CD4-positive, alpha-beta memory T cell (primary cell): ENCODE data around the gene PRRC2C. TPM values are rescaled to one million over a fixed set of nuclear protein-coding genes. Genes with fewer than 3 reads are reported as not detected.

Experiments
- CTCF ChIA-PET: fragments of 350-600 bp; sonication (Branson Sonifier 250); formaldehyde crosslinking; loops from one replicate; lab custom pipeline; 2021; ENCODE audit warnings: inconsistent platforms; ENCODE audit not compliant: partially characterized antibody; lab: Charles Lee
- POLR2A ChIA-PET: fragments of 350-600 bp; sonication (Branson Sonifier 250); formaldehyde crosslinking; loops from one replicate; lab custom pipeline; 2021; ENCODE audit not compliant: partially characterized antibody; lab: Charles Lee
- DNase-seq, 5 donors: peaks; one replicate each; pipeline versions ENCODE4 v3.0.0 to v3.0.0-alpha.2; 2020 to 2022; ENCODE audit warnings: mixed read lengths in 1 of 5
- H3K27ac ChIP-seq: one replicate; pipeline ENCODE4 v1.7.0; 2013; ENCODE audit warnings: low read depth, low read length
- H3K27me3 ChIP-seq: 2 replicates; pipeline ENCODE4 v1.7.0; 2013; ENCODE audit warnings: mild to moderate bottlenecking, low read length, moderate library complexity; ENCODE audit not compliant: insufficient read depth
- H3K36me3 ChIP-seq: 2 replicates; pipeline ENCODE4 v1.7.0; 2013; ENCODE audit warnings: mild to moderate bottlenecking, low read length, moderate library complexity; ENCODE audit not compliant: insufficient read depth
- H3K4me1 ChIP-seq: 2 replicates; pipeline ENCODE4 v1.7.0; 2013; ENCODE audit warnings: mild to moderate bottlenecking, low read length, moderate library complexity; ENCODE audit not compliant: insufficient read depth
- H3K4me3 ChIP-seq, 2 donors: one replicate each; pipeline ENCODE4 v1.7.0; 2013; ENCODE audit warnings: low read length in 2 of 2, mild to moderate bottlenecking in 1 of 2
- H3K9me3 ChIP-seq, 2 donors: one replicate each; pipeline ENCODE4 v1.7.0; 2013; ENCODE audit warnings: low read length in 2 of 2, control low read depth in 1 of 2; ENCODE audit not compliant: control insufficient read depth in 1 of 2
- H3K27ac Mint-ChIP-seq, 7 donors: one replicate each; pipeline ENCODE4 v1.8.0; 2020 to 2021; ENCODE audit warnings: mixed read lengths in 7 of 7, mild to moderate bottlenecking in 6 of 7, inconsistent platforms in 3 of 7, moderate library complexity in 3 of 7
- H3K27me3 Mint-ChIP-seq, 2 donors: one replicate each; pipeline ENCODE4 v1.8.0; 2020 to 2021; ENCODE audit warnings: mixed read lengths in 2 of 2
- H3K36me3 Mint-ChIP-seq, 2 donors: one replicate each; pipeline ENCODE4 v1.8.0; 2020 to 2021; ENCODE audit warnings: mixed read lengths in 2 of 2, inconsistent platforms in 1 of 2, mild to moderate bottlenecking in 1 of 2
- H3K4me1 Mint-ChIP-seq, 4 donors: one replicate each; pipeline ENCODE4 v1.8.0; 2020 to 2021; ENCODE audit warnings: mixed read lengths in 4 of 4, mild to moderate bottlenecking in 1 of 4
- H3K4me3 Mint-ChIP-seq, 8 donors: one replicate each; pipeline ENCODE4 v1.8.0; 2020 to 2021; ENCODE audit warnings: mixed read lengths in 8 of 8, mild to moderate bottlenecking in 7 of 8, moderate library complexity in 6 of 8, inconsistent platforms in 3 of 8
- H3K9me3 Mint-ChIP-seq, 8 donors: one replicate each; pipeline ENCODE4 v1.8.0; 2020 to 2021; ENCODE audit warnings: mixed read lengths in 8 of 8, mild to moderate bottlenecking in 5 of 8, inconsistent platforms in 3 of 8, moderate library complexity in 1 of 8
- intact Hi-C: fragments of 100-400 bp; cut with micrococcal nuclease; formaldehyde crosslinking; loops from one replicate; pipeline ENCODE4 v1.15.1; 2023
- polyA plus RNA-seq, 2 donors: library from polyadenylated mRNA; unstranded; fragments of 300-500 nt; fragmentation: Illumina TruSeq; gene quantifications; one replicate each; pipeline ENCODE4 v1.2.3, GENCODE V29; 2021
- total RNA-seq, 2 experiments: library from RNA; stranded (reverse); gene quantifications; one replicate each; pipeline ENCODE4 v1.2.3, GENCODE V29; 2021

The PRRC2C gene
- total and polyA plus RNA-seq, 4 experiments from 2014 or later = 12.4 to 298 (median 201) TPM

DNA sequence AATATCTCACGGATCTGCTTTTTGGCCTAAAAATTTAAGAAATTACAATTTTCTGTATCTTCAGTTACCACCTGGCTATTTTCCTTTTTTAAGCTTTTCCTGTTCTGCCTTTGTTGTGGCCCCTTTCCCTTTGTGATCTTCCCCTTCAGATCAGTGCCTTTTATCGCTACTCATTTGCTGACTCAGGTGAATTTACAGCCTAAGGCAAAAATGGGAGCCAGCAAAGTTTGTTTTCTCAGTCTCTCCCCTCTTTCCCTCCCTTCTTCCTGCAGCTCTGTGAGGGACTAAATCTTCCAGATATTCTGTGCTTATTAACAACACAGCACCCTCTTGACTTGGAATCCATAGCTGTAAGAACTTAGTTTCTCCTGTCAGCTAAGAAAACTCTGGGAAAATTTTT is 5.3 kb upstream of the PRRC2C start:
- POLR2A ChIA-PET = no interaction called here

DNA sequence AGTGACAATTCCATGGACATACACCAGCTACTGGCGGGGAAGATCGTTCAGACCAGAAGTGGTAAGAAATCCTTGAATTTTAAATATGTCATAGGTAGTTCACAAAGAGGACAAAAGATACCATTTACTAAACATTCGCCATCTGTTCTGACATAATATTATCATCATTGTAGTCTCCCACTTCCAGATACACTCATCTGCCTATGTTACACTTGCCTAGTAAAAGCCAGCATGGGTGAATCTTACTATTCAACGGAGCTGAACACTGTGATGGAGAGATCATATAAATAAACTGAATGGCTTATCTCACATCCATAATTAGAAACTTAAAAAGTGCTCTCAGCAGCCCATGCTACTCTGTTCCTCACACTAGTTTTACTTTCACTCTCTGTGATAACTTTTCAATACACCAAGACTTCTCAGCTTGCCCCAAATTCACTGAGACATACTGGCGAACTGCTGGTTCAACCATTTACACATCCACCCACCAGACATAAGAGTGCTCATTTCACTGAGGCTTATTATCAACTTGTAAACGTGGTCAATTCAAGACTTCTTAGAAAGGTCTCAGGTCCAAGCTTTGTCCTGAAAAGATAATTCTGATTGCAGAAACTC is 463 bp upstream of the PRRC2C start:
- CTCF ChIA-PET = interaction anchor here (0.6 to 3.3 kb wide), 33 partner anchors 9 to 1690 kb away, joined by 3 to 30 read pairs (median 5); partner anchors contain the start of genes FMO4 and METTL18
- Histone ChIP-seq H3K4me3 (peak overlapping the region; percentile 45 to 99), H3K27ac (peak overlapping the region; percentile 100), H3K9me3 (no peaks in the 10 kb centered on the region), H3K4me1 (peaks cover 42% of the 10 kb centered on the region), H3K27me3 (no peaks in the 10 kb centered on the region), H3K36me3 (no peaks in the 10 kb centered on the region)
- Mint-ChIP-seq H3K27ac (peak overlapping the region; percentile 95 to 100 (median 100)), H3K9me3 (peaks cover 0 to 5% (median 0%) of the 10 kb centered on the region in 8 donors), H3K36me3 (peaks cover 4 to 32% of the 10 kb centered on the region in 2 donors), H3K4me3 (peak overlapping the region; percentile 90 to 99 (median 93)), H3K4me1 (peaks cover 35 to 51% (median 44%) of the 10 kb centered on the region in 4 donors), H3K27me3 (no peaks in the 10 kb centered on the region)
- POLR2A ChIA-PET = interaction anchor here (0.8 to 3.4 kb wide), 21 partner anchors 8 to 1592 kb away, joined by 3 to 34 read pairs (median 5); partner anchors contain the start of genes DNM3, FMO4, METTL13 and VAMP4
- DNase-seq = no peak
- intact Hi-C loops = loop anchor here (1.0 to 10.0 kb wide), 10 partner anchors 24 to 1591 kb away; partner anchors contain the start of genes DNM3, FMO4, METTL13 and VAMP4

More for the DNA sequence above, 5.3 kb upstream of the PRRC2C start:
- peaks cover 4 to 10% (median 6%) of the 10 kb centered on the region in 4 donors for H3K4me1 Mint-ChIP-seq
- H3K27ac Mint-ChIP-seq = no peak overlapping the region
- H3K4me1 ChIP-seq = peaks cover 7% of the 10 kb centered on the region
- H3K27ac ChIP-seq = no peak overlapping the region
- intact Hi-C loops = loop anchor here (10.0 kb wide), 2 partner anchors 55 to 505 kb away; no protein-coding TSS in a partner anchor
- H3K9me3 ChIP-seq = no peaks in the 10 kb centered on the region
- H3K9me3 Mint-ChIP-seq = no peaks in the 10 kb centered on the region
- H3K4me3 ChIP-seq = no peak overlapping the region
- H3K36me3 ChIP-seq = no peaks in the 10 kb centered on the region
- no peak overlapping the region for H3K4me3 Mint-ChIP-seq
- H3K36me3 Mint-ChIP-seq = peaks cover 0 to 1% of the 10 kb centered on the region in 2 donors
- H3K27me3 Mint-ChIP-seq = peaks cover 0 to 3% of the 10 kb centered on the region in 2 donors
- CTCF ChIA-PET = no interaction called here
- DNase-seq = no peak
- no peaks in the 10 kb centered on the region for H3K27me3 ChIP-seq

DNA sequence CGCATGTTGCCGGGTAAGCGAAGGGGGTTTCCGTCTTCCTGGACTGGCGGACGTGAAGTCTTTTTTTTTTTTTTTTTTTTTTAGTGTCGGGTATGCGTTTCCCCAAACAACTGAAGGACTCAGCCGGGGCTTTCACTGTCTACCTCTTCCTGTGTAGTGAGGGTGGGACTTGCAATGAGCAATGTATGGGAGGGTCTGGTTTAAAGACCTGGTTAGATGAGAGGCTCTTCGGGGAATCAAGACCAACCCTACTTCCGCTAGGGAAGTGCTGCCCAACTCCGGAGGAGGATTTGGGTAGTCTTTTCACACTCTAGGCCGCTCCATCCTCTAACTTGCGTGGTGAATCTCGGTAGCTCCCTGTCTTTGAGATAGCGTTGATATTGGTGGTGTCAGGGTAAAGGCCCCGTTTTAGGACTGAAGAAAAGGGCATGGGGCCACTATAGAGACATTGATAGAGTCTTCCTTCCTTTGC is 754 bp downstream of the PRRC2C start:
- H3K4me3 ChIP-seq = peak overlapping the region; percentile 45 to 99
- H3K27ac Mint-ChIP-seq = peak overlapping the region; percentile 95 to 100 (median 100)
- H3K27ac ChIP-seq = peak overlapping the region; percentile 100
- CTCF ChIA-PET = interaction anchor here (0.8 to 3.3 kb wide), 18 partner anchors 9 to 293 kb away, joined by 3 to 30 read pairs (median 5); partner anchors contain the start of gene FMO4
- H3K36me3 ChIP-seq = no peaks in the 10 kb centered on the region
- no peaks in the 10 kb centered on the region for H3K9me3 ChIP-seq
- peak; percentile 81 to 97 (median 88) for DNase-seq
- H3K9me3 Mint-ChIP-seq = peaks cover 0 to 5% (median 0%) of the 10 kb centered on the region in 8 donors
- intact Hi-C loops = loop anchor here (5.0 to 10.0 kb wide), 3 partner anchors 49 to 499 kb away; partner anchors contain the start of gene DNM3
- H3K4me1 Mint-ChIP-seq = peaks cover 44 to 60% (median 52%) of the 10 kb centered on the region in 4 donors
- POLR2A ChIA-PET = interaction anchor here (0.9 to 3.4 kb wide), 16 partner anchors 8 to 695 kb away, joined by 3 to 34 read pairs (median 6); partner anchors contain the start of genes FMO4, METTL13 and VAMP4
- peak overlapping the region; percentile 90 to 99 (median 93) for H3K4me3 Mint-ChIP-seq
- H3K36me3 Mint-ChIP-seq = peaks cover 7 to 39% of the 10 kb centered on the region in 2 donors
- peaks cover 54% of the 10 kb centered on the region for H3K4me1 ChIP-seq
- no peaks in the 10 kb centered on the region for H3K27me3 Mint-ChIP-seq
- no peaks in the 10 kb centered on the region for H3K27me3 ChIP-seq

GRCh38 chr1:171487038-171487437 is 1.7 kb downstream of the PRRC2C start:
- intact Hi-C loops = loop anchor here (5.0 to 10.0 kb wide), 3 partner anchors 48 to 498 kb away; partner anchors contain the start of gene DNM3
- Mint-ChIP-seq H3K4me3 (peak overlapping the region; percentile 90 to 99 (median 93)), H3K27ac (peak overlapping the region; percentile 89 to 100 (median 100)), H3K36me3 (peaks cover 12 to 44% of the 10 kb centered on the region in 2 donors), H3K4me1 (peaks cover 51 to 70% (median 59%) of the 10 kb centered on the region in 4 donors), H3K9me3 (peaks cover 0 to 5% (median 0%) of the 10 kb centered on the region in 8 donors), H3K27me3 (no peaks in the 10 kb centered on the region)
- Histone ChIP-seq H3K4me1 (peaks cover 61% of the 10 kb centered on the region), H3K4me3 (peak overlapping the region; percentile 45 to 99), H3K27ac (peak overlapping the region; percentile 100), H3K27me3 (no peaks in the 10 kb centered on the region), H3K9me3 (no peaks in the 10 kb centered on the region), H3K36me3 (no peaks in the 10 kb centered on the region)
- CTCF ChIA-PET = interaction anchor here (1.0 kb wide), 1 partner anchor 68 kb away, joined by 3 read pairs; no protein-coding TSS in a partner anchor
- no peak for DNase-seq
- POLR2A ChIA-PET = interaction anchor here (3.0 to 3.4 kb wide), 2 partner anchors 67 to 255 kb away, joined by 20 to 34 read pairs; partner anchors contain the start of gene VAMP4

DNA sequence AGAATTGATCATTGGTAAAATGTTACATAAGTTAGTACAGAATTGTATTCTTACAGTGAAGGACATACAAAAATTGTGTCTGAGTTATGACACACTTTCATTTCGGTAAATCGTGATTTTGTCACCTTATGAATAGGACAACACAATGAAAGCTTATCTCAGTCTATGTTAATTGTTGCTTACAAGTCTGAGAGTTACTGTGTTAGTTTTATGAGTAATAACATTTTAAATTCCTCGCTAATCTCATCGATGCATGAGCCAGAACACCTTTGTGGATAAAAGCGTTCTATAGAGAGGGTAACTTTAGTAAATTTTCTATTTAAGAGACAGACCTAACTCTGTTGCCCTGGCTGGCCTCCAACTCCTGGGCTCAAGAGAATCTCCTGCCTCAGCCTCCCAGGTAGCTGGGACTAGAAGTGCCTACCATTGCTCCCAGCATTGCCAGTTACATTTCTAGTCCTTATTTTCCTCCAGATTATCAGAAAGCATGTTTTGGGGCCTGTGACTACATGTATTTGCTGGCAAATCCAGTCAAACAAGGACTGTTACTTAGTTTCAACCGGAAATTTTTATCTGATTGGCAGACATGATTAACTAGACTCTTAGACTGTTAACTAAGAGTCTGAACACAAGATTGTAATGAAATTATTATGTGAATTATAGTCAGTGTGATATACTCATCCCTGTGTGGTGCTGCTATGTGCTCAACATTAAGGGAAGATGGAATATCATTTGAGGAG is 3.0 kb downstream of the PRRC2C start:
- no peak for DNase-seq
- Histone ChIP-seq H3K4me1 (peaks cover 71% of the 10 kb centered on the region), H3K9me3 (no peaks in the 10 kb centered on the region), H3K36me3 (no peaks in the 10 kb centered on the region), H3K27ac (peak overlapping the region; percentile 100), H3K4me3 (no peak overlapping the region), H3K27me3 (no peaks in the 10 kb centered on the region)
- ChIA-PET CTCF (interaction anchor here (1.2 kb wide), 2 partner anchors 175 kb away, joined by 3 read pairs; no protein-coding TSS in a partner anchor), POLR2A (no interaction called here)
- peaks cover 0 to 5% (median 0%) of the 10 kb centered on the region in 8 donors for H3K9me3 Mint-ChIP-seq
- peak overlapping the region; percentile 64 to 100 (median 85) for H3K27ac Mint-ChIP-seq
- peaks cover 60 to 80% (median 70%) of the 10 kb centered on the region in 4 donors for H3K4me1 Mint-ChIP-seq
- H3K4me3 Mint-ChIP-seq = peak overlapping the region; percentile 27 to 94 (median 90)
- intact Hi-C loops = loop anchor here (5.0 to 10.0 kb wide), 3 partner anchors 46 to 496 kb away; partner anchors contain the start of gene DNM3
- peaks cover 12 to 51% of the 10 kb centered on the region in 2 donors for H3K36me3 Mint-ChIP-seq
- H3K27me3 Mint-ChIP-seq = no peaks in the 10 kb centered on the region

GRCh38 chr1:171494076-171494475 is 8.7 kb downstream of the PRRC2C start:
- H3K27ac ChIP-seq = no peak overlapping the region
- no peaks in the 10 kb centered on the region for H3K27me3 Mint-ChIP-seq
- DNase-seq = no peak
- no peaks in the 10 kb centered on the region for H3K9me3 ChIP-seq
- no peak overlapping the region for H3K4me3 ChIP-seq
- ChIA-PET CTCF (interaction anchor here (0.6 to 3.0 kb wide), 2 partner anchors 9 to 28 kb away, joined by 3 to 18 read pairs; partner anchors contain the start of gene PRRC2C), POLR2A (interaction anchor here (1.9 kb wide), 1 partner anchor 9 kb away, joined by 13 read pairs; the partner anchor contains the start of gene PRRC2C)
- H3K9me3 Mint-ChIP-seq = no peaks in the 10 kb centered on the region
- H3K27ac Mint-ChIP-seq = peak overlapping the region in 3 of 7 donors; percentile 68 to 75 (median 73)
- H3K27me3 ChIP-seq = no peaks in the 10 kb centered on the region
- peaks cover 23 to 50% of the 10 kb centered on the region in 2 donors for H3K36me3 Mint-ChIP-seq
- H3K36me3 ChIP-seq = no peaks in the 10 kb centered on the region
- peaks cover 94% of the 10 kb centered on the region for H3K4me1 ChIP-seq
- peaks cover 64 to 90% (median 78%) of the 10 kb centered on the region in 4 donors for H3K4me1 Mint-ChIP-seq
- intact Hi-C loops = no loop called here
- peak overlapping the region in 6 of 8 donors; percentile 23 to 76 (median 46) for H3K4me3 Mint-ChIP-seq
